ENCODE results near the gene MPPED2.
"Not testable (repeated sequence)": the region's sequence is repeated elsewhere in the genome, so short reads cannot be mapped to it uniquely, and the experiment has no call there.

The MPPED2 gene

DNA sequence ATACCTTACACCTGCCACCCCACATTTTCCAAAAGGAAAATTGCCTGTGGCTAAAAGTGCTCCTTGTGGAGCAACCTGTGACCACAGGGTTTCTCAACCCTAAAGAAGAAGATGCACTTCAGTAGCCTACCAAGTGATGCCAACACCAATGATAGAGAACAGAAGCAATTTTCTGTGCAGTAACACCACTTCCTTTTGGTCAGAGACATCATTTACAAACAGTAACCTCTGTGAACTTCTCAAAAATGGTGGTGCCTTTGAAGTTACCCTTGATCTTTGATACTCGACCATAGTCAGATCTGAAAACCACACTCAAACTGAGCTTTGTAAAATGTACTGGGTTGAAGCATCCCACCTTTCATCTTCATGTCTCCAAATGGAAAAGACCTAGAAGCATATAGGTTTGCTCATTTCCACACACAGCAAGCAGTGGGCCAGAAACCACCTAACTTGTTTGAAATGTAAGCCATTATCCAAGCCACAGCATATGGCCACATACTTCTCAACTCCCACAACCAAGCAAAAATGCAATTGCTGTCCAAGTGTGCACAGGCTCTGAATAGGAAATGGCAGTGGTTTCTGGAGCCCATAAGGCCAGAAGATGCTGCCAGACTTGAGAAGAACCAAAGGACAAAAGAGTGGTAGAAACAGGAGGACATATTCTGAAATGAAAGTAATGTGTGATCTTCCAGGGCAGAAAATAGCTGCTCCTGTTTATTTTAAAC, 24.3 kb downstream of the MPPED2 start:
- no peak overlapping the region for H3K4me3 ChIP-seq (ENCODE audit: low read depth, low read length)
- TF ChIP-seq, protein P1, sequence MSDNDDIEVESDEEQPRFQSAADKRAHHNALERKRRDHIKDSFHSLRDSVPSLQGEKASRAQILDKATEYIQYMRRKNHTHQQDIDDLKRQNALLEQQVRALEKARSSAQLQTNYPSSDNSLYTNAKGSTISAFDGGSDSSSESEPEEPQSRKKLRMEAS (IDR thresholded peaks at IDR 0.05; ENCODE audit: low read depth, low read length): no peak
- no peak for TF ChIP-seq POLR2A (IDR thresholded peaks at IDR 0.05; ENCODE audit: extremely low read depth, insufficient read length)
- TF ChIP-seq CTCF (IDR thresholded peaks at IDR 0.05; ENCODE audit: low read depth, low read length): no peak
- no peak for TF ChIP-seq MYC (IDR thresholded peaks at IDR 0.05; ENCODE audit: low read depth, low read length)
- no peak for DNase-seq (ENCODE audit: low read depth)

DNA sequence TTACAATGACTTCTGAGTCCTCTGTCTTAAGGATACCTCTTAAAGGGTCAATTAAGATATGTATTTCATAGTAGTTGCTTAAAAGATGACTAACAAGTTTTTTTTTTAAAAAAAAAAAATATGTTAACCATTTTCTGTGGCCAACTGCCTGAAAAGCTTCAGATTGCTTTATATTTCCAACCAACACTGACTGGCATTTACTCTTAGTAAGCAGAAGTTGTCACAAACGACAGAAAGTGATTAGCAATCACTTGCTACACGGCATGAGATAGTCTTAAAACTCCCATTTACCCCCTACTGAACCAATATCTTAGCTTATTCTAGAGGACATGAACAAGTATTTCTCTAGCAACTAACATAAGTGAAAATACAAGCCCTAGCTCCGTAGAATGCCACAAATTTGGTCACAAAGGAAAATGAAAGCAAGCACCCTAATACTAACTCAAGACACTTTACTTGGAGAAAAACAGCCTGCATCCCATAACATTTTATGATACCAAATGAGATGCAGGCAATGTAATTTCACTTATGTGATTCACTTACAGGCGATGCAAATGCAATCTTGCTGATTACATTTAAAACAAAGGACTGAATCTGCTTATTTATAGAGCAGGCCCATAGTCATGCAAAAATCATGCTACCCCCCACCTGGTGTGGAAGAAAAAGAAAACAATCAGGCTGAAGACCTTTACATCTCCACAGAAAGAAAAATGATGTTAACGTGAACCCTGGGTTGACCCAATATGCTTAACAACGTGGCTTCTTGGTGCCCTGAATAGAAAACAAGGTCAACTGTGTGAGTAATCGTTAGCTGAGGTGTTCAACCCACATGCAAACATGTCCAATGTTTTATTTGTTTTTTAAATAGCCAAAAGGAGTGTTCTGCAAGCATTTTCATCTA, 25.7 kb downstream of the MPPED2 start:
- no peak for DNase-seq (ENCODE audit: low read depth)
- TF ChIP-seq POLR2A (IDR thresholded peaks at IDR 0.05; ENCODE audit: extremely low read depth, insufficient read length) (no peak), MYC (IDR thresholded peaks at IDR 0.05; ENCODE audit: low read depth, low read length) (no peak), CTCF (IDR thresholded peaks at IDR 0.05; ENCODE audit: low read depth, low read length) (no peak)
- TF ChIP-seq, protein P1 (IDR thresholded peaks at IDR 0.05; ENCODE audit: low read depth, low read length): no peak
- H3K4me3 ChIP-seq (ENCODE audit: low read depth, low read length): no peak overlapping the region

DNA sequence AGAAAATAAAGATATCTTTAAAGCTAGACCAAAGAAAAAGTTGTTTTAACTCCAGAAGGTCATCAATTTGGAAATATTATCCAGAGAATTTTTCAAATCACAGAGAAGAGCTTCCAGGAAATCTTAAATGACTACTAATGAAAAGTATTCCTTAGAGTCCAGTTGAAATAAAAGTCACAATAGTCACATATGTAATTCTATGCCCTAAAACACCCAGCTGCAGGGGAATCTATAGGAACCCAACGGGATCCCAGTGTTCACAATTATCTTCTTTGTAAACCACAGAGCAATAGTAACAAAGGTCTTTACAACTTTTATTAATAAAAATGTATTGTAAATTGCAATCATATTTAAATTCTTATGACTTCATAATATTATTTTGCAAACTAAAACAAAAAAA, 27.1 kb downstream of the MPPED2 start:
- DNase-seq (ENCODE audit: low read depth): no peak
- TF ChIP-seq POLR2A (IDR thresholded peaks at IDR 0.05; ENCODE audit: extremely low read depth, insufficient read length) (no peak), CTCF (IDR thresholded peaks at IDR 0.05; ENCODE audit: low read depth, low read length) (no peak), MYC (IDR thresholded peaks at IDR 0.05; ENCODE audit: low read depth, low read length) (no peak)
- TF ChIP-seq, protein P1 (IDR thresholded peaks at IDR 0.05; ENCODE audit: low read depth, low read length): no peak
- H3K4me3 ChIP-seq (ENCODE audit: low read depth, low read length): no peak overlapping the region

GRCh38 chr11:30554587-30554986, 31.6 kb downstream of the MPPED2 start:
- DNase-seq (ENCODE audit: low read depth); H3K4me3 ChIP-seq (ENCODE audit: low read depth, low read length): not testable (repeated sequence)

- TF ChIP-seq CTCF (IDR thresholded peaks at IDR 0.05; ENCODE audit: low read depth, low read length) (no peak), MYC (IDR thresholded peaks at IDR 0.05; ENCODE audit: low read depth, low read length) (no peak)
- no peak for DNase-seq (ENCODE audit: low read depth)
- no peak overlapping the region for H3K4me3 ChIP-seq (ENCODE audit: low read depth, low read length)
Measured at GRCh38 chr11:30553521-30554110, 32.5 kb downstream of the MPPED2 start.

DNA sequence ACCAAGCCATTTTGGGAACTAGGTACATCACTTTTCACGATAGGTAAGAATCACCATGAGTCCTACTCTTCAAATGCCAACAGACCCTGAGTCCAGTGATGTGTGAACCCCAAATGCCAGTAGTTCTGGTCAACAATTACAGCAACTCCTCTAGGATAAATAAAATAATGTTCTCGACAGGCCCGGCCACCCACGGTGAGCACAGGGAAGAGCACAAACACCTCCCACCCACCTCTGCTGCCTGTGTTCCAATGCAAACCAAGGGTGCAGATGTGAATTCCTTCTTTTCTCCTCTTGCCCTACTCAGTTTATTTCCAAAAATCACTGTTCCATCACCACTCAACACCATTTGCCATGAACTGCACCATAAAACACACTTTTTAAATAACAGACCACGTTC, 33.3 kb downstream of the MPPED2 start:
- TF ChIP-seq CTCF (IDR thresholded peaks at IDR 0.05; ENCODE audit: low read depth, low read length) (no peak), MYC (IDR thresholded peaks at IDR 0.05; ENCODE audit: low read depth, low read length) (no peak), POLR2A (IDR thresholded peaks at IDR 0.05; ENCODE audit: extremely low read depth, insufficient read length) (no peak)
- TF ChIP-seq, protein P1 (IDR thresholded peaks at IDR 0.05; ENCODE audit: low read depth, low read length): no peak
- DNase-seq (ENCODE audit: low read depth): no peak
- H3K4me3 ChIP-seq (ENCODE audit: low read depth, low read length): no peak overlapping the region
